ENCODE measurements around the gene GNAO1. TPM values are rescaled to one million over a fixed set of nuclear protein-coding genes. Genes with fewer than 3 reads are reported as not detected.

The GNAO1 gene
- total and polyA plus RNA-seq, 9 of the 15 experiments (the other 6 are each of a cell fraction or from before 2014, with no cell fraction given) = 0.07 to 0.42 (median 0.08) TPM; not detected in 5

GRCh38 chr16:56315955-56316354 is 124.7 kb downstream of the GNAO1 start:
- FAIRE-seq (no peak), ATAC-seq (no peak), DNase-seq (ENCODE audit: extremely low read depth in 1 of 4, low spot score in 3 of 4) (no peak)
- in situ Hi-C loops (cut with MboI) = loop anchor here (5.0 to 10.0 kb wide), 2 partner anchors 369 to 601 kb away; no protein-coding TSS in a partner anchor
- intact Hi-C loops (cut with micrococcal nuclease) = loop anchor here (5.0 to 10.0 kb wide), 4 partner anchors 54 to 469 kb away; no protein-coding TSS in a partner anchor
- WGBS (ENCODE audit: insufficient coverage, low coverage, missing lambda C conversion rate) = 38% methylated on average over 5 of the region's 7 CpGs
- H4K20me1 ChIP-seq (replicated peaks; ENCODE audit: control insufficient read depth, insufficient read depth, low read length) = no peaks in the 10 kb centered on the region
- ChIA-PET POLR2A (no interaction called here), CTCF (ENCODE audit: low intra/inter-chr PET ratio) (interaction anchor here (0.7 kb wide), 1 partner anchor 25 kb away, joined by 3 read pairs; no protein-coding TSS in a partner anchor)
- no peaks in the 10 kb centered on the region for H3K9me1 ChIP-seq (ENCODE audit: control insufficient read depth, insufficient read depth, low read length)
- no peak overlapping the region for H3K9ac ChIP-seq (ENCODE audit: insufficient read depth in 1 of 2, low read depth in 2 of 2, low read length in 2 of 2)
- peaks cover 0 to 15% of the 10 kb centered on the region in 2 experiments; a peak in 2 of 5 replicates for H3K4me1 ChIP-seq (replicated peaks in 1 of 2; ENCODE audit: control insufficient read depth in 2 of 2, insufficient read depth in 2 of 2, low read length in 2 of 2)
- H3K4me2 ChIP-seq (ENCODE audit: insufficient read depth, low read length) = no peak overlapping the region
- H2AFZ ChIP-seq (ENCODE audit: low read depth, low read length) = no peak overlapping the region
- H3K27ac ChIP-seq (ENCODE audit: extremely low read depth, low read depth, low read length) = no peak overlapping the region
- no peaks in the 10 kb centered on the region for H3K79me2 ChIP-seq (ENCODE audit: control insufficient read depth, insufficient read depth, low read length)
- H3K9me3 ChIP-seq (replicated peaks; ENCODE audit: control insufficient read depth, insufficient read depth, low read depth, low read length) = no peaks in the 10 kb centered on the region
- no peak overlapping the region for H3K4me3 ChIP-seq
- peaks cover 5 to 35% of the 10 kb centered on the region in 2 experiments; a peak in 4 of 5 replicates for H3K27me3 ChIP-seq (ENCODE audit: control insufficient read depth in 2 of 2, insufficient read depth in 2 of 2, low read length in 2 of 2)
- H3K36me3 ChIP-seq (ENCODE audit: control insufficient read depth, insufficient read depth, low read length) = no peaks in the 10 kb centered on the region
- no TSS peak for BruUV-seq (replicated peaks)
- TF ChIP-seq CREB1 (IDR thresholded peaks at IDR 0.05) = no peak
- TF ChIP-seq CREB1 (CRISPR knock-in tag; IDR thresholded peaks at IDR 0.05) = no peak
- no peak for TF ChIP-seq TEAD4 (IDR thresholded peaks at IDR 0.05; ENCODE audit: low read length)
- TF ChIP-seq TEAD4 (CRISPR knock-in tag; IDR thresholded peaks at IDR 0.05; ENCODE audit: borderline replicate concordance) = no peak
- no peak for TF ChIP-seq POLR2AphosphoS2 (IDR thresholded peaks at IDR 0.05; ENCODE audit: low read length)
- no peak for TF ChIP-seq ZMIZ1 (IDR thresholded peaks at IDR 0.05; ENCODE audit: low read depth in 2 of 2, low read length in 2 of 2)
- TF ChIP-seq ZNF609 (CRISPR knock-in tag; IDR thresholded peaks at IDR 0.05; ENCODE audit: borderline replicate concordance) = no peak
- no peak for TF ChIP-seq TARDBP (IDR thresholded peaks at IDR 0.05)
- no peak for TF ChIP-seq ZNF232 (CRISPR knock-in tag; IDR thresholded peaks at IDR 0.05)
- TF ChIP-seq GTF2B (IDR thresholded peaks at IDR 0.05; ENCODE audit: extremely low read depth, insufficient read length) = no peak
- no peak for TF ChIP-seq ZHX1 (conservative IDR thresholded peaks at IDR 0.05; ENCODE audit: low read length)
